Measurements from ENCODE around the gene MS4A10. TPM values are rescaled to one million over a fixed set of nuclear protein-coding genes. Genes with fewer than 3 reads are reported as not detected.
"Not testable (repeated sequence)": the region's sequence is repeated elsewhere in the genome, so short reads cannot be mapped to it uniquely, and the experiment has no call there.

The MS4A10 gene
- total RNA-seq, 1 donor from 2014 or later, result not detected

- TF ChIP-seq, protein P1, sequence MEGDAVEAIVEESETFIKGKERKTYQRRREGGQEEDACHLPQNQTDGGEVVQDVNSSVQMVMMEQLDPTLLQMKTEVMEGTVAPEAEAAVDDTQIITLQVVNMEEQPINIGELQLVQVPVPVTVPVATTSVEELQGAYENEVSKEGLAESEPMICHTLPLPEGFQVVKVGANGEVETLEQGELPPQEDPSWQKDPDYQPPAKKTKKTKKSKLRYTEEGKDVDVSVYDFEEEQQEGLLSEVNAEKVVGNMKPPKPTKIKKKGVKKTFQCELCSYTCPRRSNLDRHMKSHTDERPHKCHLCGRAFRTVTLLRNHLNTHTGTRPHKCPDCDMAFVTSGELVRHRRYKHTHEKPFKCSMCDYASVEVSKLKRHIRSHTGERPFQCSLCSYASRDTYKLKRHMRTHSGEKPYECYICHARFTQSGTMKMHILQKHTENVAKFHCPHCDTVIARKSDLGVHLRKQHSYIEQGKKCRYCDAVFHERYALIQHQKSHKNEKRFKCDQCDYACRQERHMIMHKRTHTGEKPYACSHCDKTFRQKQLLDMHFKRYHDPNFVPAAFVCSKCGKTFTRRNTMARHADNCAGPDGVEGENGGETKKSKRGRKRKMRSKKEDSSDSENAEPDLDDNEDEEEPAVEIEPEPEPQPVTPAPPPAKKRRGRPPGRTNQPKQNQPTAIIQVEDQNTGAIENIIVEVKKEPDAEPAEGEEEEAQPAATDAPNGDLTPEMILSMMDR (IDR thresholded peaks at IDR 0.05), result peak; percentile 43
- Histone ChIP-seq H3K4me3 (peak within 1 kb of the TSS; percentile 32), H3K36me3 (no peaks in the 10 kb centered on the region), H3K9me3 (no peaks in the 10 kb centered on the region), H3K27ac (peak within 1 kb of the TSS; percentile 33), H3K4me1 (no peaks in the 10 kb centered on the region), H3K27me3 (no peaks in the 10 kb centered on the region)
- DNase-seq (no peak), ATAC-seq (peak; percentile 81)
- intact Hi-C loops (cut with DNase I), result no loop called here
Measured at GRCh38 chr11:60756307-60757032, 28.7 kb upstream of the MS4A10 start, which contains the start of gene MS4A15. MS4A15 (plus strand) TSS chr11:60756867; CDS start chr11:60763734, 6,867 bp downstream.

DNA sequence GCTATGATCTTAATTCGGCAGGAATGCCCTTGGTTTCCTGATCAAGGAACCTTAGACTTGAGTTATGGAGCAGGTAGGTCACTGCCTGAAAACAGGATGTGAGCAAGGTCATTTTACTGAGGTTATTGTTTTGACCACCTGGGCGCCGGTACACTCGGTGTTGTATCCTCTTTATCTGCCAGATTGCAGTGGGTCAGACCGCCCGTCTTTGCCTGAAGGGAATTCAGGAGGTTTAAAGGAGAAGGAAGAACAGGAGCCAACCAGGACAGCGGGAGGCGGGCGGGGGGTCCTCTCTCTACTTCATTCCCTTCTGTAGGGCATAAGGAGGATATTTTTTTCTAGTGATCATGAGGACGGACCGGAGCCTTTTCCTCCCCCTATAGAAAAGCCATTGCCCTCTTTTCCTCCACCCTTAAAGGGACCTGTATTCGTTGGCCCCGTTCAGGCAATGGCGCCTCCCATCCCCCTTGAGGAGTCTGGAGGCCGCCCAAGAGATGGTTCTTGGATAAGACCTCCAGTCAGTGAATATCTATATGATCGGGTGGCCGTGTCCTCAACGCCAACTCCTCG, 27.8 kb upstream of the MS4A10 start:
- TF ChIP-seq, protein P1 (IDR thresholded peaks at IDR 0.05), result no peak
- DNase-seq (no peak), ATAC-seq (no peak)
- H3K9me3 ChIP-seq, result no peaks in the 10 kb centered on the region
- no peaks in the 10 kb centered on the region for H3K27me3 ChIP-seq
- intact Hi-C loops (cut with DNase I), result no loop called here
- H3K27ac ChIP-seq, result no peak overlapping the region
- H3K4me3 ChIP-seq, result peak overlapping the region; percentile 32
- no peaks in the 10 kb centered on the region for H3K4me1 ChIP-seq
- H3K36me3 ChIP-seq, result no peaks in the 10 kb centered on the region

GRCh38 chr11:60758671-60759070, 26.5 kb upstream of the MS4A10 start:
- H3K4me1 ChIP-seq; ATAC-seq; DNase-seq; H3K9me3 ChIP-seq; H3K36me3 ChIP-seq; intact Hi-C loops (cut with DNase I); H3K27ac ChIP-seq: not testable (repeated sequence)
- H3K27me3 ChIP-seq, result peaks cover 11% of the 10 kb centered on the region
- H3K4me3 ChIP-seq, result peak overlapping the region; percentile 32

- peak overlapping the region; percentile 25 for H3K4me3 ChIP-seq
Measured at GRCh38 chr11:60759438-60760225, 25.5 kb upstream of the MS4A10 start.

GRCh38 chr11:60761436-60762190, 23.5 kb upstream of the MS4A10 start:
- Histone ChIP-seq H3K27me3 (peaks cover 16% of the 10 kb centered on the region), H3K9me3 (no peaks in the 10 kb centered on the region), H3K27ac (no peak overlapping the region), H3K4me1 (no peaks in the 10 kb centered on the region), H3K4me3 (no peak overlapping the region), H3K36me3 (no peaks in the 10 kb centered on the region)
- intact Hi-C loops (cut with DNase I), result no loop called here
- DNase-seq (no peak), ATAC-seq (no peak)
- TF ChIP-seq, protein P1 (IDR thresholded peaks at IDR 0.05), result no peak

More at GRCh38 chr11:60759438-60760225, 25.5 kb upstream of the MS4A10 start:
- H3K36me3 ChIP-seq; H3K4me1 ChIP-seq; ATAC-seq; H3K27ac ChIP-seq; H3K9me3 ChIP-seq; DNase-seq; intact Hi-C loops (cut with DNase I): not testable (repeated sequence)
- peaks cover 12% of the 10 kb centered on the region for H3K27me3 ChIP-seq

Measured in upper lobe of right lung (tissue), 1 donor.